ENCODE measurements around the gene ITSN1.

The ITSN1 gene

GRCh38 chr21:33682992-33683627, 40.8 kb downstream of the ITSN1 start:
- peak; percentile 78 for ATAC-seq

GRCh38 chr21:33684068-33684467, 41.8 kb downstream of the ITSN1 start:
- ATAC-seq: no peak
- TF ChIP-seq GLIS3 (CRISPR knock-in tag; IDR thresholded peaks at IDR 0.05) (no peak), ISL1 (CRISPR knock-in tag; IDR thresholded peaks at IDR 0.05) (peak; percentile 55), PPARA (CRISPR knock-in tag; IDR thresholded peaks at IDR 0.05; ENCODE audit: borderline replicate concordance) (no peak)

More at GRCh38 chr21:33682992-33683627, 40.8 kb downstream of the ITSN1 start:
- TF ChIP-seq ISL1 (CRISPR knock-in tag; IDR thresholded peaks at IDR 0.05) (peak; percentile 63), SNAI2 (CRISPR knock-in tag; IDR thresholded peaks at IDR 0.05) (no peak), ZC3H10 (CRISPR knock-in tag; IDR thresholded peaks at IDR 0.05) (no peak), RARB (CRISPR knock-in tag; IDR thresholded peaks at IDR 0.05) (no peak), ZFP3 (CRISPR knock-in tag; IDR thresholded peaks at IDR 0.05) (0 out of 2 replicates have a peak, but pooled peaks have one; percentile 23)

DNA sequence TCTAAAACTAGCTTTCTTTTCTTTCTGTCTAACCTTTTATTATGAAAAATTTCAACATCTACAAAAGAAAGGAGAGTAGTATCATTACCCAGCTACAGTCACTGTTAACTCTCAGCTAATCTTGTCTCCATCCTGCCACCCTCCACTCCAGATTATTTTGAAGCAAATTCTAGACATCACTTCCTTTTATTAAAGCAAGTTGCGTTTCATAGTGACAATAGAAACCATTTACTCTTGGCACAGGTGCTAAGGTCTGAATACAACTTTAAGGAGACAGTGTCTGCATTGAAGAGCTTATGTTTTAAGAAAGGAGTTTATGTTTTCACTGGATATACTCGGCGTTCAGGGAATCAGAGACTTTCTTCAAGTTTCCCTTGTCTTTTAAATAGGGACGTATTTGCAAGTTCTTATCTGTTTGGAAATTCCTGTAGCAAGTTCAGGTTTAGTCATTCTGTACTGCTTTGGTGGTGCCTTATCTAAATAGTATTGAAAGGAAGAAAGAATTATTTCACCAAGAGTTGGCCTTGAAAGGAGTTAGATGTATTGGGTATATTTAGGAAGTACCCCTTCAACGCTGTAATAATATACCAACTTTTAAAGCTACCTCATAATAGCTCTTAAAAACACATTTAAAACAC, 42.7 kb downstream of the ITSN1 start:
- TF ChIP-seq CSRNP3 (CRISPR knock-in tag; IDR thresholded peaks at IDR 0.05): no peak
- TF ChIP-seq, protein P1, sequence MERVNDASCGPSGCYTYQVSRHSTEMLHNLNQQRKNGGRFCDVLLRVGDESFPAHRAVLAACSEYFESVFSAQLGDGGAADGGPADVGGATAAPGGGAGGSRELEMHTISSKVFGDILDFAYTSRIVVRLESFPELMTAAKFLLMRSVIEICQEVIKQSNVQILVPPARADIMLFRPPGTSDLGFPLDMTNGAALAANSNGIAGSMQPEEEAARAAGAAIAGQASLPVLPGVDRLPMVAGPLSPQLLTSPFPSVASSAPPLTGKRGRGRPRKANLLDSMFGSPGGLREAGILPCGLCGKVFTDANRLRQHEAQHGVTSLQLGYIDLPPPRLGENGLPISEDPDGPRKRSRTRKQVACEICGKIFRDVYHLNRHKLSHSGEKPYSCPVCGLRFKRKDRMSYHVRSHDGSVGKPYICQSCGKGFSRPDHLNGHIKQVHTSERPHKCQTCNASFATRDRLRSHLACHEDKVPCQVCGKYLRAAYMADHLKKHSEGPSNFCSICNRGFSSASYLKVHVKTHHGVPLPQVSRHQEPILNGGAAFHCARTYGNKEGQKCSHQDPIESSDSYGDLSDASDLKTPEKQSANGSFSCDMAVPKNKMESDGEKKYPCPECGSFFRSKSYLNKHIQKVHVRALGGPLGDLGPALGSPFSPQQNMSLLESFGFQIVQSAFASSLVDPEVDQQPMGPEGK (CRISPR knock-in tag; IDR thresholded peaks at IDR 0.05; ENCODE audit: borderline replicate concordance): no peak
- no peak for TF ChIP-seq SNAI2 (CRISPR knock-in tag; IDR thresholded peaks at IDR 0.05)
- TF ChIP-seq TOX (CRISPR knock-in tag; IDR thresholded peaks at IDR 0.05; ENCODE audit: borderline replicate concordance): no peak
- TF ChIP-seq, protein P2, sequence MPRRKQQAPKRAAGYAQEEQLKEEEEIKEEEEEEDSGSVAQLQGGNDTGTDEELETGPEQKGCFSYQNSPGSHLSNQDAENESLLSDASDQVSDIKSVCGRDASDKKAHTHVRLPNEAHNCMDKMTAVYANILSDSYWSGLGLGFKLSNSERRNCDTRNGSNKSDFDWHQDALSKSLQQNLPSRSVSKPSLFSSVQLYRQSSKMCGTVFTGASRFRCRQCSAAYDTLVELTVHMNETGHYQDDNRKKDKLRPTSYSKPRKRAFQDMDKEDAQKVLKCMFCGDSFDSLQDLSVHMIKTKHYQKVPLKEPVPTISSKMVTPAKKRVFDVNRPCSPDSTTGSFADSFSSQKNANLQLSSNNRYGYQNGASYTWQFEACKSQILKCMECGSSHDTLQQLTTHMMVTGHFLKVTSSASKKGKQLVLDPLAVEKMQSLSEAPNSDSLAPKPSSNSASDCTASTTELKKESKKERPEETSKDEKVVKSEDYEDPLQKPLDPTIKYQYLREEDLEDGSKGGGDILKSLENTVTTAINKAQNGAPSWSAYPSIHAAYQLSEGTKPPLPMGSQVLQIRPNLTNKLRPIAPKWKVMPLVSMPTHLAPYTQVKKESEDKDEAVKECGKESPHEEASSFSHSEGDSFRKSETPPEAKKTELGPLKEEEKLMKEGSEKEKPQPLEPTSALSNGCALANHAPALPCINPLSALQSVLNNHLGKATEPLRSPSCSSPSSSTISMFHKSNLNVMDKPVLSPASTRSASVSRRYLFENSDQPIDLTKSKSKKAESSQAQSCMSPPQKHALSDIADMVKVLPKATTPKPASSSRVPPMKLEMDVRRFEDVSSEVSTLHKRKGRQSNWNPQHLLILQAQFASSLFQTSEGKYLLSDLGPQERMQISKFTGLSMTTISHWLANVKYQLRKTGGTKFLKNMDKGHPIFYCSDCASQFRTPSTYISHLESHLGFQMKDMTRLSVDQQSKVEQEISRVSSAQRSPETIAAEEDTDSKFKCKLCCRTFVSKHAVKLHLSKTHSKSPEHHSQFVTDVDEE (CRISPR knock-in tag; IDR thresholded peaks at IDR 0.05): no peak
- no peak for TF ChIP-seq ISL1 (CRISPR knock-in tag; IDR thresholded peaks at IDR 0.05)
- ATAC-seq: no peak; the same call in 2 of the 3 replicates

GRCh38 chr21:33685613-33686197, 43.4 kb downstream of the ITSN1 start:
- peak; percentile 81 for ATAC-seq
- peak; percentile 87 for TF ChIP-seq ISL1 (CRISPR knock-in tag; IDR thresholded peaks at IDR 0.05)
- no peak for TF ChIP-seq ZNF8 (CRISPR knock-in tag; IDR thresholded peaks at IDR 0.05)

DNA sequence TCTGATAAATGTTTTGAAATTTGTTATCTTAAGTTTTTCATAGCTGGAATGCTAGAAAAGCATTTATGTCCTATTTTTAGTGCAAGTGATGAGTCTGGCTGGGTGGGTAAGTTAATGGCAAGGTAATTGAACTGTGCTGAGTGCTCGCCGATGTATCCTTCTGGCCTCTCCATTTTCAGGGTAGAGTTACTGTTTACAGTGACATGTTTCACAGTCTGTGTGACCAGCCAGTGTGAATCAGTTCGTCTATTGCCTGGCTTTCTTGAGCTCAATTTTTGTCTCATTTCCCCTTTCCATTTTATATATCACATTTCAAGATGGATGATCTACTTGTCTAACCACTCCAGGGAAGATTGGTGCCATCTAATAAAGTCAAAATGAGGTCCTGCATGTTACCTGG, 44.1 kb downstream of the ITSN1 start:
- no peak for ATAC-seq
- TF ChIP-seq, protein P2 (CRISPR knock-in tag; IDR thresholded peaks at IDR 0.05): no peak
- TF ChIP-seq TCF4 (CRISPR knock-in tag; IDR thresholded peaks at IDR 0.05; ENCODE audit: borderline replicate concordance) (no peak), PPARA (CRISPR knock-in tag; IDR thresholded peaks at IDR 0.05; ENCODE audit: borderline replicate concordance) (no peak)
